22Rv1 (cell line): ENCODE data around the gene TRIB2.

Source experiments
- H3K27ac ChIP-seq: fragments of 450-650 bp; 2 replicates; pipeline ENCODE4 v1.5.1; 2017
- CTCF ChIP-seq: fragments of 450-650 bp; IDR thresholded peaks from 2 replicates; pipeline ENCODE4 v1.5.1; 2017; ENCODE audit warnings: mild to moderate bottlenecking
- ZFX ChIP-seq: fragments of 450-650 bp; IDR thresholded peaks from 2 replicates; pipeline ENCODE4 v1.6.1; 2017; ENCODE audit warnings: antibody characterized with exemption, borderline replicate concordance

TRIB2 gene

GRCh38 chr2:12787891-12788801, 71.4 kb downstream of the TRIB2 start:
- H3K27ac ChIP-seq: no peak overlapping the region
- no peak for TF ChIP-seq ZFX

GRCh38 chr2:12791906-12792305, 75.2 kb downstream of the TRIB2 start:
- no peak for TF ChIP-seq ZFX
- no peak for TF ChIP-seq CTCF
- no peak overlapping the region for H3K27ac ChIP-seq
